Measurements from ENCODE around the gene DNAJB9.

Gene DNAJB9

GRCh38 chr7:108611268-108611667 lies 41.6 kb downstream of the DNAJB9 start:
- DNase-seq, result no peak

GRCh38 chr7:108613147-108613948 lies 43.7 kb downstream of the DNAJB9 start:
- DNase-seq, result no peak

GRCh38 chr7:108613949-108614381 lies 44.3 kb downstream of the DNAJB9 start:
- DNase-seq, result no peak

- DNase-seq, result no peak
Measured at GRCh38 chr7:108614896-108615295, 45.2 kb downstream of the DNAJB9 start.

GRCh38 chr7:108618056-108618455 lies 48.4 kb downstream of the DNAJB9 start:
- no peak for DNase-seq

GRCh38 chr7:108623220-108623619 lies 53.5 kb downstream of the DNAJB9 start:
- DNase-seq, result no peak

Data from activated T-cell treated with anti-CD3 and anti-CD28 coated beads, Interleukin-2, amount 50 U/mL, for 48 hours (primary cell).